HepG2 (cell line): ENCODE measurements around the gene SMTNL1. TPM values are rescaled to one million over a fixed set of nuclear protein-coding genes. Genes with fewer than 3 reads are reported as not detected.

Experiments
- ARID4A ChIP-seq: sonication (generic); formaldehyde crosslinking; IDR thresholded peaks from 2 replicates; pipeline ENCODE4 v1.5.0; 2020; ENCODE audit warnings: mild to moderate bottlenecking, missing genetic modification reagents, borderline replicate concordance
- FOSL1 ChIP-seq: sonication (generic); formaldehyde crosslinking; IDR thresholded peaks from 2 replicates; pipeline ENCODE4 v1.9.0; 2021; ENCODE audit warnings: missing genetic modification reagents, borderline replicate concordance
- FOXP1 ChIP-seq, 2 experiments: fragments of 450-650 bp in 1 of 2; IDR thresholded peaks; 2 replicates each; pipeline ENCODE4 v1.6.1; 2017 to 2018; ENCODE audit warnings: antibody characterized with exemption in 1 of 2
- FUBP1 ChIP-seq: sonication (generic); formaldehyde crosslinking; IDR thresholded peaks from 2 replicates; pipeline ENCODE4 v1.5.1; 2020; ENCODE audit warnings: missing genetic modification reagents, mild to moderate bottlenecking, borderline replicate concordance
- IRX3 ChIP-seq: sonication (generic); formaldehyde crosslinking; IDR thresholded peaks from 2 replicates; pipeline ENCODE4 v1.8.1; 2023; ENCODE audit warnings: mild to moderate bottlenecking, low read depth, missing genetic modification reagents, borderline replicate concordance
- MZF1 ChIP-seq: sonication (generic); formaldehyde crosslinking; IDR thresholded peaks from 2 replicates; pipeline ENCODE4 v1.8.1; 2023; ENCODE audit warnings: mild to moderate bottlenecking, missing genetic modification reagents, borderline replicate concordance
- NR3C1 ChIP-seq: sonication (generic); formaldehyde crosslinking; IDR thresholded peaks from 2 replicates; pipeline ENCODE4 v1.4.0; 2020; ENCODE audit warnings: missing genetic modification reagents
- SALL1 ChIP-seq: sonication (generic); formaldehyde crosslinking; IDR thresholded peaks from 2 replicates; pipeline ENCODE4 v1.8.0; 2022; ENCODE audit warnings: mild to moderate bottlenecking, missing genetic modification reagents
- SNAPC2 ChIP-seq: sonication (generic); formaldehyde crosslinking; IDR thresholded peaks from 2 replicates; pipeline ENCODE4 v1.8.1; 2022; ENCODE audit warnings: mild to moderate bottlenecking, missing genetic modification reagents
- TP53 ChIP-seq: sonication (generic); formaldehyde crosslinking; conservative IDR thresholded peaks from 2 replicates; pipeline ENCODE4 v1.4.0; 2020; ENCODE audit warnings: missing genetic modification reagents
- ZNF121 ChIP-seq: sonication (generic); formaldehyde crosslinking; IDR thresholded peaks from 2 replicates; pipeline ENCODE4 v1.5.0; 2020; ENCODE audit warnings: mild to moderate bottlenecking, missing genetic modification reagents
- ZNF256 ChIP-seq: sonication (generic); formaldehyde crosslinking; conservative IDR thresholded peaks from 2 replicates; pipeline ENCODE4 v1.4.0; 2020; ENCODE audit warnings: missing genetic modification reagents
- ZNF713 ChIP-seq: sonication (generic); formaldehyde crosslinking; IDR thresholded peaks from 2 replicates; pipeline ENCODE4 v1.4.0; 2020; ENCODE audit warnings: mild to moderate bottlenecking, missing genetic modification reagents
- polyA plus RNA-seq, 8 experiments: library from polyadenylated mRNA; depleted of rRNA in 3 of 8; stranded (reverse) in 7 of 8; unstranded in 1 of 8; fragments of >200 nt; fragmentation: Illumina TruSeq in 4 of 8; extraction: Trizol in 4 of 8; gene quantifications; 2 replicates each; pipeline versions ENCODE4 v1.2.1 to v1.2.3, GENCODE V29; 2011 to 2016; ENCODE audit warnings: low read depth in 4 of 8, missing spikeins in 1 of 8, mixed read lengths in 1 of 8; ENCODE audit not compliant: insufficient read depth in 1 of 8
- total RNA-seq, 5 experiments: library from RNA; depleted of rRNA; stranded (reverse); fragments of >200 nt; fragmentation: Illumina TruSeq; extraction: Trizol; gene quantifications; 2 replicates each; pipeline ENCODE4 v1.2.3, GENCODE V29; 2016; ENCODE audit warnings: low read depth in 1 of 5
- TF ChIP-seq, protein P1 (sequence below): sonication (generic); formaldehyde crosslinking; IDR thresholded peaks from 2 replicates; pipeline ENCODE4 v1.4.0; 2020; ENCODE audit warnings: missing genetic modification reagents

SMTNL1 gene
- total and polyA plus RNA-seq, 2 of the 13 experiments (the other 11 are each of a cell fraction or from before 2014, with no cell fraction given) = 0.04 TPM; not detected in 1

DNA sequence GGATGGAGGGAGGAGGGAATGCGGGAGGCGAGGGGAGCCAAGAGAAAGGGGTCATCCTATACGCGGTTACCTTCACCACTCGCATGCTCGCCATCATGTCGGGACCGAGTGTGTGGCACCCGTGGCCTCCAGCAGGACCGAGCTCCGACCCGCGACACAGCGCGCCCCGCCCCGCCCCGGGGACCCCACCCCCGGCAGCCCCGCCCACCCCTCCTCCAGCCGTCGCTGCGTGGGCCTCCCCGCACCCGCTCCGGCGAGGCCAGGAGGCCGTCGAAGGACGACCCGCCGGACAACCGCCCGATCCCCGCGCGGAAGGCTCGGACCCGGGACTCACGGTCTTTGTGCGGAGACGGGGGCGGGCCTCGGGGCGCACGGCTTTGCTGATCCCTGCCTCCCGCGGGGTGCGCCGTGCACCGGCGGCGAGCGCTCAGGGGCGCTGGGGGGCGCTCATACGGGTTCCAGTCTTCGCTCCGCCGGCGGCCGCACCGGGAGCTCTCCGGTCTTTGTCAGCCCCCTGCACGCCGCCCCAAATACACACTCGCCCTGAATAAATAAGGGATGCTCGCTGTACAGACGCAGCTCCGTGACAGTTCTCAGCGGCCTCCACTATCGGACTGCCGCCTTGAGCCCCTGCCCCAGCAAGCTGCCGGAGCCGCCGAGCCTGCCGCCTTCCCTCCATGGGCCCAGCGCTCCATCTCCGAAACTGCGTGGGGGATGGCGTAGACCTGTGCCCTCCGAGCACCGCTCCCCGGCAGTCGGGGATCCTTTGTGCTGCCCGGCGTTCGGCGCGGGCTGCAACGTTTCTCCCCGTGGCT is 30.3 kb downstream of the SMTNL1 start, which contains the start of gene UBE2L6 (continued):
- TF ChIP-seq FOSL1 (no peak), NR3C1 (CRISPR knock-in tag) (no peak), MZF1 (CRISPR knock-in tag) (no peak), SALL1 (CRISPR knock-in tag) (peak; percentile 6; the same call in 1 of the 2 replicates), FUBP1 (CRISPR knock-in tag) (no peak), TP53 (CRISPR knock-in tag) (no peak), ZNF713 (CRISPR knock-in tag) (no peak), SNAPC2 (CRISPR knock-in tag) (no peak), ZNF121 (CRISPR knock-in tag) (0 out of 2 replicates have a peak, but pooled peaks have one; percentile 27), IRX3 (CRISPR knock-in tag) (no peak), ZNF256 (CRISPR knock-in tag) (0 out of 2 replicates have a peak, but pooled peaks have one; percentile 19), FOXP1 (IDR thresholded peaks at IDR 0.05) (no peak), FOXP1 (CRISPR knock-in tag; IDR thresholded peaks at IDR 0.05) (no peak), ARID4A (CRISPR knock-in tag) (peak; percentile 49; the same call in 1 of the 2 replicates)
- TF ChIP-seq, protein P1, sequence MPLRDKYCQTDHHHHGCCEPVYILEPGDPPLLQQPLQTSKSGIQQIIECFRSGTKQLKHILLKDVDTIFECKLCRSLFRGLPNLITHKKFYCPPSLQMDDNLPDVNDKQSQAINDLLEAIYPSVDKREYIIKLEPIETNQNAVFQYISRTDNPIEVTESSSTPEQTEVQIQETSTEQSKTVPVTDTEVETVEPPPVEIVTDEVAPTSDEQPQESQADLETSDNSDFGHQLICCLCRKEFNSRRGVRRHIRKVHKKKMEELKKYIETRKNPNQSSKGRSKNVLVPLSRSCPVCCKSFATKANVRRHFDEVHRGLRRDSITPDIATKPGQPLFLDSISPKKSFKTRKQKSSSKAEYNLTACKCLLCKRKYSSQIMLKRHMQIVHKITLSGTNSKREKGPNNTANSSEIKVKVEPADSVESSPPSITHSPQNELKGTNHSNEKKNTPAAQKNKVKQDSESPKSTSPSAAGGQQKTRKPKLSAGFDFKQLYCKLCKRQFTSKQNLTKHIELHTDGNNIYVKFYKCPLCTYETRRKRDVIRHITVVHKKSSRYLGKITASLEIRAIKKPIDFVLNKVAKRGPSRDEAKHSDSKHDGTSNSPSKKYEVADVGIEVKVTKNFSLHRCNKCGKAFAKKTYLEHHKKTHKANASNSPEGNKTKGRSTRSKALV (CRISPR knock-in tag) = no peak
